GM12878 (cell line): ENCODE results near the gene THADA.

ENCODE experiments used
- CTCF ChIP-seq, 3 experiments: IDR thresholded peaks in 2 of 3; conservative IDR thresholded peaks in 1 of 3; 2 replicates each; pipeline ENCODE4 v1.5.1; 2011; ENCODE audit warnings: low read depth in 3 of 3, low read length in 3 of 3, mild to moderate bottlenecking in 3 of 3, control low read depth in 2 of 3, moderate library complexity in 2 of 3, inconsistent platforms in 1 of 3, mixed read lengths in 1 of 3; ENCODE audit not compliant: control insufficient read depth in 2 of 3, insufficient read depth in 1 of 3; ENCODE audit errors: extremely low read depth in 1 of 3
- EZH2 ChIP-seq: IDR thresholded peaks from 2 replicates; pipeline ENCODE4 v1.6.1; 2012; ENCODE audit warnings: low read depth, mild to moderate bottlenecking, control low read depth, inconsistent platforms, low read length, borderline replicate concordance; ENCODE audit not compliant: control insufficient read depth
- FOS ChIP-seq: IDR thresholded peaks from 3 replicates; pipeline ENCODE4 v1.6.1; 2011; ENCODE audit warnings: borderline replicate concordance; ENCODE audit not compliant: insufficient read length; ENCODE audit errors: extremely low read depth
- KLF5 ChIP-seq: fragments of 450-650 bp; IDR thresholded peaks from 2 replicates; pipeline ENCODE4 v1.6.1; 2014; ENCODE audit warnings: mild to moderate bottlenecking; ENCODE audit not compliant: partially characterized antibody
- NFYB ChIP-seq: IDR thresholded peaks from 2 replicates; pipeline ENCODE4 v1.6.1; 2011; ENCODE audit warnings: low read depth, mild to moderate bottlenecking, low read length, improper control_type of control experiment, moderate library complexity; ENCODE audit not compliant: insufficient read depth
- PKNOX1 ChIP-seq: fragments of 450-650 bp; IDR thresholded peaks from 2 replicates; pipeline ENCODE4 v1.6.1; 2016; ENCODE audit warnings: mild to moderate bottlenecking
- POLR2AphosphoS2 ChIP-seq: IDR thresholded peaks from 2 replicates; pipeline ENCODE4 v1.6.1; 2011; ENCODE audit warnings: low read depth, mild to moderate bottlenecking, low read length, improper control_type of control experiment, moderate library complexity
- POLR2AphosphoS5 ChIP-seq: IDR thresholded peaks from 2 replicates; pipeline ENCODE4 v1.6.1; 2011; ENCODE audit warnings: mild to moderate bottlenecking, low read length, inconsistent platforms
- SIN3A ChIP-seq: IDR thresholded peaks from 2 replicates; pipeline ENCODE4 v1.6.1; 2012; ENCODE audit warnings: low read depth, low read length, improper control_type of control experiment
- SRF ChIP-seq, 2 experiments: IDR thresholded peaks; 2 replicates each; pipeline ENCODE4 v1.6.1; 2011; ENCODE audit warnings: low read depth in 2 of 2, low read length in 2 of 2, mild to moderate bottlenecking in 1 of 2, moderate library complexity in 1 of 2
- TBL1XR1 ChIP-seq: IDR thresholded peaks from 2 replicates; pipeline ENCODE4 v1.6.1; 2012; ENCODE audit warnings: low read depth, low read length, improper control_type of control experiment
- ZNF274 ChIP-seq: IDR thresholded peaks from one replicate; pipeline ENCODE4 v1.8.0; 2011; ENCODE audit not compliant: insufficient read length, insufficient read depth
- ZNF592 ChIP-seq: fragments of 450-650 bp; IDR thresholded peaks from 2 replicates; pipeline ENCODE4 v1.6.1; 2017; ENCODE audit warnings: mild to moderate bottlenecking, moderate library complexity

- no peak for TF ChIP-seq CTCF (IDR thresholded peaks at IDR 0.05 in 2 of 3, conservative IDR thresholded peaks at IDR 0.05 in 1 of 3; ENCODE audit: control insufficient read depth in 2 of 3, extremely low read depth in 1 of 3, insufficient read depth in 1 of 3, low read depth in 3 of 3, low read length in 3 of 3)
- no peak for TF ChIP-seq PKNOX1
- no peak for TF ChIP-seq SRF (IDR thresholded peaks at IDR 0.05; ENCODE audit: low read depth in 2 of 2, low read length in 2 of 2)
- no peak for TF ChIP-seq KLF5
- no peak for TF ChIP-seq ZNF274
- TF ChIP-seq ZNF592 = no peak
- TF ChIP-seq TBL1XR1 = no peak
- no peak for TF ChIP-seq NFYB
- no peak for TF ChIP-seq POLR2AphosphoS5
- no peak for TF ChIP-seq SIN3A
- no peak for TF ChIP-seq POLR2AphosphoS2
- no peak for TF ChIP-seq EZH2
- TF ChIP-seq FOS = no peak
These were observed 381.6 kb downstream of the THADA start for GRCh38 chr2:43214253-43214652.
